Neutrophil (primary cell): Measurements from ENCODE around the gene TCF12.

Experiments used
- H3K27ac ChIP-seq: fragments of 200-600 bp; sonication (generic); 2 replicates; pipeline ENCODE4 v1.5.1; 2016; ENCODE audit warnings: mild to moderate bottlenecking, moderate library complexity
- H3K27me3 ChIP-seq: fragments of 200-600 bp; sonication (generic); 2 replicates; pipeline ENCODE4 v1.6.0; 2016; ENCODE audit warnings: mild to moderate bottlenecking
- H3K36me3 ChIP-seq: fragments of 200-600 bp; sonication (generic); 2 replicates; pipeline ENCODE4 v1.5.1; 2017
- H3K4me1 ChIP-seq, 2 experiments: fragments of 200-600 bp in 1 of 2; sonication (generic) in 1 of 2; 1 replicate in 1 of 2; 2 replicates in 1 of 2; pipeline versions ENCODE4 v1.5.1 to v1.6.1; 2013 to 2016; ENCODE audit warnings: low read depth in 1 of 2, low read length in 1 of 2, mild to moderate bottlenecking in 1 of 2, moderate library complexity in 1 of 2; ENCODE audit not compliant: control insufficient read depth in 1 of 2, insufficient read depth in 1 of 2
- H3K4me3 ChIP-seq, 2 experiments: fragments of 200-600 bp in 1 of 2; sonication (generic) in 1 of 2; 1 replicate in 1 of 2; 2 replicates in 1 of 2; pipeline ENCODE4 v1.5.1; 2013 to 2016; ENCODE audit warnings: low read depth in 1 of 2, low read length in 1 of 2, mild to moderate bottlenecking in 1 of 2, moderate library complexity in 1 of 2
- H3K9me3 ChIP-seq: fragments of 200-600 bp; sonication (generic); 2 replicates; pipeline ENCODE4 v1.5.1; 2016
- CTCF ChIP-seq: fragments of 200-600 bp; sonication (generic); IDR thresholded peaks from 2 replicates; pipeline ENCODE4 v1.5.1; 2016; ENCODE audit warnings: antibody characterized with exemption

The TCF12 gene

GRCh38 chr15:57017024-57017423 lies 98.6 kb downstream of the TCF12 start:
- no peak overlapping the region for H3K4me3 ChIP-seq
- no peaks in the 10 kb centered on the region for H3K27me3 ChIP-seq
- H3K27ac ChIP-seq = no peak overlapping the region
- no peak for TF ChIP-seq CTCF
- H3K36me3 ChIP-seq = no peaks in the 10 kb centered on the region
- H3K4me1 ChIP-seq = peaks cover 10 to 12% of the 10 kb centered on the region in 2 experiments
- H3K9me3 ChIP-seq = no peaks in the 10 kb centered on the region

- no peak for TF ChIP-seq CTCF
- H3K36me3 ChIP-seq = no peaks in the 10 kb centered on the region
- peaks cover 12 to 16% of the 10 kb centered on the region in 2 experiments for H3K4me1 ChIP-seq
- no peaks in the 10 kb centered on the region for H3K27me3 ChIP-seq
- H3K9me3 ChIP-seq = no peaks in the 10 kb centered on the region
- H3K27ac ChIP-seq = peak overlapping the region; percentile 15
- H3K4me3 ChIP-seq = no peak overlapping the region
Measured at GRCh38 chr15:57018151-57018550, 99.7 kb downstream of the TCF12 start.

DNA sequence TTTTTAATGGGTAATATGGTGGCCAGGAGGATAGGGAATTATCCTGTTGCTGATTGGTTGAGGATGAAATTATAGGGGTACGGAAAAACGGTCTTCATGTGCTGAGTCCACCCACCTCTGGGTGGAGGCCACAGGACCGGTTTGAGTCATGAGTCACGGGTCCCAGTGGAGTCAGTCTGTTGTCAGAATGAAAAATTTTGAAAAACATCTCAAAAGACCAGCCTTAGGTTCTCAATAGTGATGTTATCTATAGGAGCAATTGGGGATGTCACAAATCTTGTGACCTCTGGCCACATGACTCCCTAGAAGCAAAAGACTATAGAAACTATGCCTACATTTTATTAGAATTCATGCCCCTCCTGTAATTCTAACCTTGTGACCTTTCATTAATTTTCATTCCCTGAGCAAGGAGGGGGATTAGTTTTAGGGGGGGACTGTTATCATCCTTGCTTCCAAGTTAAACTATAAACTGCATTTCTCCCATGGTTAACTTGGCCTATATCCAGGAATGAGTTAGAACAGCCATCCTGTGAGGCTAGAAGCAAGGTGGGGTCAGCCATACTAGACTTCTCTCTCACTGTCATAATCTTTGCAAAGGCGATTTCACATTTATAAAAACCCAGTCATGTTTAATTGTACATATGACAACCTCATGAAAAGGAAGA lies 101.2 kb downstream of the TCF12 start:
- no peak for TF ChIP-seq CTCF
- Histone ChIP-seq H3K4me3 (no peak overlapping the region), H3K9me3 (no peaks in the 10 kb centered on the region), H3K4me1 (peaks cover 12 to 17% of the 10 kb centered on the region in 2 experiments), H3K27ac (no peak overlapping the region), H3K36me3 (no peaks in the 10 kb centered on the region), H3K27me3 (no peaks in the 10 kb centered on the region)

- H3K4me1 ChIP-seq = peaks cover 7 to 20% of the 10 kb centered on the region in 2 experiments
- no peaks in the 10 kb centered on the region for H3K9me3 ChIP-seq
- TF ChIP-seq CTCF = no peak
- no peak overlapping the region for H3K4me3 ChIP-seq
- no peaks in the 10 kb centered on the region for H3K27me3 ChIP-seq
- H3K27ac ChIP-seq = no peak overlapping the region
- H3K36me3 ChIP-seq = no peaks in the 10 kb centered on the region
Measured at GRCh38 chr15:57025264-57025926, 107.0 kb downstream of the TCF12 start.

- H3K4me3 ChIP-seq = no peak overlapping the region
- no peaks in the 10 kb centered on the region for H3K36me3 ChIP-seq
- no peak overlapping the region for H3K27ac ChIP-seq
Measured at GRCh38 chr15:57026016-57026592, 107.7 kb downstream of the TCF12 start.

More at GRCh38 chr15:57026016-57026592, 107.7 kb downstream of the TCF12 start:
- Histone ChIP-seq H3K9me3 (no peaks in the 10 kb centered on the region), H3K4me1 (peaks cover 7 to 20% of the 10 kb centered on the region in 2 experiments), H3K27me3 (no peaks in the 10 kb centered on the region)
- no peak for TF ChIP-seq CTCF
